Body of pancreas (tissue), 4 donors: Measurements from ENCODE around the gene PIEZO1. TPM values are rescaled to one million over a fixed set of nuclear protein-coding genes. Genes with fewer than 3 reads are reported as not detected.

Source experiments
- ATAC-seq: fragments of 150-250 bp; one replicate; pipeline ENCODE4 v1.9.1; 2016
- DNase-seq, 4 donors: peaks; one replicate each; pipeline ENCODE4 v3.0.0-alpha.2; 2019
- H3K27ac ChIP-seq, 4 donors: fragments of 200-600 bp; sonication (generic); 1 replicate in 3 of 4; 2 replicates in 1 of 4; pipeline versions ENCODE4 v1.5.1 to v1.6.1; 2016 to 2019; ENCODE audit warnings: mild to moderate bottlenecking in 1 of 4, mixed read lengths in 1 of 4, moderate library complexity in 1 of 4
- H3K27me3 ChIP-seq, 2 donors: fragments of 200-600 bp; sonication (generic); one replicate each; pipeline ENCODE4 v1.6.0; 2016; ENCODE audit warnings: mild to moderate bottlenecking in 1 of 2
- H3K36me3 ChIP-seq, 2 donors: fragments of 200-600 bp; sonication (generic); replicated peaks in 1 of 2; 2 replicates each; pipeline ENCODE4 v1.5.1; 2016; ENCODE audit warnings: low read depth in 2 of 2; ENCODE audit not compliant: insufficient read depth in 1 of 2
- H3K4me1 ChIP-seq: fragments of 200-600 bp; sonication (generic); one replicate; pipeline ENCODE4 v1.6.0; 2016
- H3K4me3 ChIP-seq, 2 donors: fragments of 200-600 bp; sonication (generic); 1 replicate in 1 of 2; 2 replicates in 1 of 2; pipeline ENCODE4 v1.5.1; 2016 to 2019
- H3K9me3 ChIP-seq, 3 donors: fragments of 200-600 bp; sonication (generic); 1 replicate in 2 of 3; 2 replicates in 1 of 3; pipeline ENCODE4 v1.5.1; 2016
- CTCF ChIP-seq, 7 experiments: fragments of 450-650 bp in 4 of 7; fragments of 200-600 bp in 3 of 7; sonication (generic) in 3 of 7; IDR thresholded peaks; one replicate each; pipeline ENCODE4 v1.5.1; 2016 to 2019; ENCODE audit warnings: antibody characterized with exemption in 7 of 7
- POLR2A ChIP-seq, 3 donors: fragments of 450-650 bp; IDR thresholded peaks; one replicate each; pipeline ENCODE4 v1.6.1; 2016; ENCODE audit warnings: antibody characterized with exemption in 3 of 3, mild to moderate bottlenecking in 2 of 3
- WGBS, 2 donors: methylation state at CpG; one replicate each; pipeline ENCODE4 v1.1.5; 2017; 5-methylcytosine and 5-hydroxymethylcytosine counted together
- intact Hi-C: fragments of 100-400 bp; cut with DNase I; formaldehyde crosslinking; loops from one replicate; pipeline ENCODE4 v1.15.1; 2023
- total RNA-seq, 2 donors: library from RNA; depleted of rRNA; stranded (reverse); fragments of >200 nt; gene quantifications; one replicate each; pipeline ENCODE4 v1.1.0, GENCODE V29; 2016

The PIEZO1 gene
- total RNA-seq, 2 donors from 2014 or later, result 61.0 to 269 TPM

DNA sequence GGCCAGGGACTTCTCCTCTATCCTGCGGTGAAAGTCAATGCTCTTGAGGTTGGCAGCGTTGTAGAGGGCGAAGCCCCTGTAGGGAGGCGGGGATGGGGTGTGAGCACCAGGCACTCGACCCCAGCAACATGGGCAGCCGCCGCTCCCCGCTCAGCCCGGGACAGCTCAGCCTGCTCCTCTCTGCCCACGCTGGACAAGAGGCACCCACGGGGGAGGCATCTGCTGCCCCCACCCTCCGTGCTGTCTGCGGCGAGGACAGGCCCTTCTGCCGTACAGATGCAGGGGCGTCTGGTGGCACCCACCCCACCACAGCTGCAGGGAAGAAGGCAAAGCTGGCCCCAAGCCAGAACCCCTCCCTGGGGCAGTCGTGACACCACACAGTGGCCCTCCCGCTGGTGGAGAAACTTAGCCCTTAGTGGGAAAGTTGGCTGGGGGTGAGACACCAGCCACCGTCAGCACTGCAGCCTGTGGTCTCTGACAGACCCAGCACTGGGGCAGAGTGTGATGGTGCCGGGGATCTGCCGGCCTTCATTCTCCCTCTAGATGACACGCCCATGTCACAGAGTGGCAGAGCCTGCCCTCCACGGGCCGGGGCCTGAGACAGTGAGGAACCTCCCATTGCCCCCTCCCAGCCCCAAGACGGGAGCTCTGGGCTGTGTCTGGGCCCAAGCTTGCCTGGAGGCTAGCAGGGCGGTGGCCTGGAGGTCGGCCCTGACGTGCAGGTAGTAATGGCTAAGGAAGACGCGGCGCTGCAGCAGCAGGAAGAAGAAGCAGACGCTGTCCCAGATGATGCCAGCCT lies 59.2 kb downstream of the PIEZO1 start:
- no peak overlapping the region for H3K4me3 ChIP-seq
- TF ChIP-seq CTCF (IDR thresholded peaks at IDR 0.05), result no peak
- no peak for TF ChIP-seq POLR2A (IDR thresholded peaks at IDR 0.05)
- DNase-seq (no peak), ATAC-seq (no peak)
- intact Hi-C loops, result no loop called here
- no peaks in the 10 kb centered on the region for H3K4me1 ChIP-seq
- no peak overlapping the region for H3K27ac ChIP-seq
- peaks cover 0 to 9% of the 10 kb centered on the region in 2 donors for H3K36me3 ChIP-seq
- 81 to 97% methylated on average over 6 to 30 of the region's 32 CpGs for WGBS, 2 donors
- no peaks in the 10 kb centered on the region for H3K27me3 ChIP-seq
- H3K9me3 ChIP-seq, result no peaks in the 10 kb centered on the region

GRCh38 chr16:88724855-88725555 lies 60.0 kb downstream of the PIEZO1 start:
- intact Hi-C loops, result no loop called here
- WGBS, 2 donors, result 70 to 82% methylated on average over 7 to 27 of the region's 31 CpGs
- ATAC-seq (no peak), DNase-seq (no peak)
- H3K4me1 ChIP-seq, result no peaks in the 10 kb centered on the region
- no peak overlapping the region for H3K4me3 ChIP-seq
- H3K36me3 ChIP-seq, result peaks cover 0 to 9% of the 10 kb centered on the region in 2 donors
- H3K9me3 ChIP-seq, result no peaks in the 10 kb centered on the region
- H3K27ac ChIP-seq, result no peak overlapping the region
- no peak for TF ChIP-seq POLR2A (IDR thresholded peaks at IDR 0.05)
- no peak for TF ChIP-seq CTCF (IDR thresholded peaks at IDR 0.05)
- no peaks in the 10 kb centered on the region for H3K27me3 ChIP-seq

- ATAC-seq, result no peak
- intact Hi-C loops, result no loop called here
- peaks cover 0 to 11% of the 10 kb centered on the region in 2 donors for H3K36me3 ChIP-seq
- no peaks in the 10 kb centered on the region for H3K4me1 ChIP-seq
- no peaks in the 10 kb centered on the region for H3K9me3 ChIP-seq
- H3K27ac ChIP-seq, result no peak overlapping the region
- WGBS, 2 donors, result 91 to 92% methylated on average over 12 to 17 of the region's 17 CpGs
- DNase-seq, result no peak
- TF ChIP-seq POLR2A (IDR thresholded peaks at IDR 0.05), result no peak
- no peak for TF ChIP-seq CTCF (IDR thresholded peaks at IDR 0.05)
- H3K27me3 ChIP-seq, result no peaks in the 10 kb centered on the region
- H3K4me3 ChIP-seq, result no peak overlapping the region
These were observed 61.1 kb downstream of the PIEZO1 start for GRCh38 chr16:88723911-88724310.

DNA sequence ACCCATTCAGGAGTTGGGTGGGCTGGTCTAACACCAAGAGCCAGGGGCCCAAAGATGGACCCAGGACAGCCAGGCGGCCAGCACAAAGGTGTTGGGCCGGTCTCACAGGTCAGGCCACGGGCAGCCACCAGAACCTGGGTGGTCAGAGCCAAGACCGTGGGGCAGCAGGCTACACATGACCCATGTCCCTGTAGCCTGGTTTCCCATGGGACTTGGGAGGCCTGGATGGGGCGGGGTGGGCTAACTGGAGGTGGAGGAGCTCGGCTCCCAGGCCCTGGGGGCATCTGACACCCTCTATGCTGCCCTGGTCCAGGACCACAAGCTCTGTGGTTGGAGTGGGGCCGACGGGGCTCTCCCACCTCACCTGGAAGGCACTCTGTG lies 61.5 kb downstream of the PIEZO1 start:
- DNase-seq (no peak), ATAC-seq (no peak)
- H3K36me3 ChIP-seq, result peaks cover 0 to 11% of the 10 kb centered on the region in 2 donors
- H3K27me3 ChIP-seq, result no peaks in the 10 kb centered on the region
- H3K27ac ChIP-seq, result no peak overlapping the region
- no peak overlapping the region for H3K4me3 ChIP-seq
- WGBS, 2 donors, result 82 to 96% methylated on average over 4 to 8 of the region's 8 CpGs
- intact Hi-C loops, result no loop called here
- no peaks in the 10 kb centered on the region for H3K4me1 ChIP-seq
- no peaks in the 10 kb centered on the region for H3K9me3 ChIP-seq
- TF ChIP-seq POLR2A (IDR thresholded peaks at IDR 0.05) (no peak), CTCF (IDR thresholded peaks at IDR 0.05) (no peak)
